ENCODE measurements around the gene OAS1. TPM values are rescaled to one million over a fixed set of nuclear protein-coding genes. Genes with fewer than 3 reads are reported as not detected.

OAS1 gene
- total RNA-seq, 2 experiments from 2014 or later, result 2.6 to 3.4 TPM

- peaks cover 79% of the 10 kb centered on the region for H3K36me3 ChIP-seq (ENCODE audit: insufficient read depth, low read length)
Observed at GRCh38 chr12:112945515-112945914, 38.8 kb downstream of the OAS1 start.

GRCh38 chr12:112946236-112947000, 39.7 kb downstream of the OAS1 start:
- CTCF ChIA-PET, result no interaction called here
- peaks cover 0 to 6% of the 10 kb centered on the region in 2 experiments for H3K9me3 ChIP-seq (ENCODE audit: control insufficient read depth in 1 of 2, insufficient read depth in 1 of 2, low read length in 2 of 2)
- Mint-ChIP-seq H3K27ac (no peak overlapping the region), H3K9me3 (no peaks in the 10 kb centered on the region), H3K27me3 (no peaks in the 10 kb centered on the region), H3K36me3 (ENCODE audit: low read depth) (peaks cover 78% of the 10 kb centered on the region), H3K4me3 (no peak overlapping the region), H3K4me1 (ENCODE audit: low read depth) (no peaks in the 10 kb centered on the region)
- H3K27ac ChIP-seq (ENCODE audit: low read depth in 1 of 2, low read length in 2 of 2), result no peak overlapping the region
- no peaks in the 10 kb centered on the region for H3K27me3 ChIP-seq (ENCODE audit: control insufficient read depth in 1 of 2, insufficient read depth in 2 of 2, low read length in 2 of 2)
- DNase-seq, result no peak
- no peak for ATAC-seq (ENCODE audit: poor library complexity)
- POLR2A ChIA-PET, result no interaction called here
- peaks cover 85% of the 10 kb centered on the region for H3K36me3 ChIP-seq (ENCODE audit: insufficient read depth, low read length)
- no peaks in the 10 kb centered on the region for H3K4me1 ChIP-seq (ENCODE audit: insufficient read depth, low read length)
- intact Hi-C loops (cut with DNase I, micrococcal nuclease), result no loop called here
- TF ChIP-seq CTCF (IDR thresholded peaks at IDR 0.05), result no peak
- H3K4me3 ChIP-seq (ENCODE audit: low read length), result no peak overlapping the region

More at GRCh38 chr12:112945515-112945914, 38.8 kb downstream of the OAS1 start:
- Histone ChIP-seq H3K27ac (ENCODE audit: low read depth in 1 of 2, low read length in 2 of 2) (no peak overlapping the region), H3K4me3 (ENCODE audit: low read length) (no peak overlapping the region), H3K27me3 (ENCODE audit: control insufficient read depth in 1 of 2, insufficient read depth in 2 of 2, low read length in 2 of 2) (no peaks in the 10 kb centered on the region), H3K9me3 (ENCODE audit: control insufficient read depth in 1 of 2, insufficient read depth in 1 of 2, low read length in 2 of 2) (peaks cover 0 to 1% of the 10 kb centered on the region in 2 experiments), H3K4me1 (ENCODE audit: insufficient read depth, low read length) (peaks cover under 1% of the 10 kb centered on the region)
- intact Hi-C loops (cut with DNase I, micrococcal nuclease), result no loop called here
- no peak for ATAC-seq (ENCODE audit: poor library complexity)
- Mint-ChIP-seq H3K36me3 (ENCODE audit: low read depth) (peaks cover 69% of the 10 kb centered on the region), H3K27ac (no peak overlapping the region), H3K4me1 (ENCODE audit: low read depth) (peaks cover under 1% of the 10 kb centered on the region), H3K27me3 (no peaks in the 10 kb centered on the region), H3K9me3 (no peaks in the 10 kb centered on the region), H3K4me3 (no peak overlapping the region)
- POLR2A ChIA-PET, result no interaction called here
- no peak for DNase-seq
- no peak for TF ChIP-seq CTCF (IDR thresholded peaks at IDR 0.05)
- CTCF ChIA-PET, result no interaction called here

GRCh38 chr12:112947314-112947713, 40.6 kb downstream of the OAS1 start:
- DNase-seq, result no peak

More at GRCh38 chr12:112947314-112947713, 40.6 kb downstream of the OAS1 start:
- peaks cover 81% of the 10 kb centered on the region for H3K36me3 ChIP-seq (ENCODE audit: insufficient read depth, low read length)
- H3K4me3 ChIP-seq (ENCODE audit: low read length), result no peak overlapping the region
- TF ChIP-seq CTCF (IDR thresholded peaks at IDR 0.05), result no peak
- H3K9me3 ChIP-seq (ENCODE audit: control insufficient read depth in 1 of 2, insufficient read depth in 1 of 2, low read length in 2 of 2), result peaks cover 0 to 10% of the 10 kb centered on the region in 2 experiments
- Mint-ChIP-seq H3K4me3 (no peak overlapping the region), H3K27me3 (no peaks in the 10 kb centered on the region), H3K36me3 (ENCODE audit: low read depth) (peaks cover 82% of the 10 kb centered on the region), H3K4me1 (ENCODE audit: low read depth) (no peaks in the 10 kb centered on the region), H3K9me3 (peaks cover 2% of the 10 kb centered on the region), H3K27ac (no peak overlapping the region)
- intact Hi-C loops (cut with DNase I, micrococcal nuclease), result no loop called here
- no peak for ATAC-seq (ENCODE audit: poor library complexity)
- H3K27me3 ChIP-seq (ENCODE audit: control insufficient read depth in 1 of 2, insufficient read depth in 2 of 2, low read length in 2 of 2), result no peaks in the 10 kb centered on the region
- POLR2A ChIA-PET, result no interaction called here
- no peaks in the 10 kb centered on the region for H3K4me1 ChIP-seq (ENCODE audit: insufficient read depth, low read length)
- H3K27ac ChIP-seq (ENCODE audit: low read depth in 1 of 2, low read length in 2 of 2), result no peak overlapping the region
- CTCF ChIA-PET, result no interaction called here

Data from CD4-positive, alpha-beta T cell (primary cell).